ENCODE results near the gene IFNLR1. TPM values are rescaled to one million over a fixed set of nuclear protein-coding genes. Genes with fewer than 3 reads are reported as not detected.

The IFNLR1 gene
- total RNA-seq, 1 experiment from 2014 or later: 9.6 TPM

GRCh38 chr1:24117722-24118409 lies 69.2 kb downstream of the IFNLR1 start:
- Histone ChIP-seq H3K18ac (ENCODE audit: insufficient read length, low read depth, low read length) (no peak overlapping the region), H4K5ac (ENCODE audit: insufficient read length, low read depth, low read length) (no peak overlapping the region), H2BK12ac (ENCODE audit: insufficient read length, low read depth, low read length) (no peak overlapping the region), H4K20me1 (ENCODE audit: control insufficient read depth, insufficient read depth, insufficient read length) (no peaks in the 10 kb centered on the region), H3K27ac (ENCODE audit: insufficient read length, low read depth, low read length) (no peak overlapping the region), H2AFZ (ENCODE audit: low read length) (no peak overlapping the region), H3K9ac (ENCODE audit: extremely low read depth, insufficient read length, low read length) (no peak overlapping the region), H3T11ph (ENCODE audit: low read length) (no peak overlapping the region), H3K4me1 (ENCODE audit: insufficient read depth, low read length) (peaks cover 4% of the 10 kb centered on the region; the same call in 1 of the 2 replicates), H2BK120ac (ENCODE audit: low read depth, low read length, poor library complexity, severe bottlenecking) (no peak overlapping the region), H3K27me3 (ENCODE audit: insufficient read depth, low read length) (no peaks in the 10 kb centered on the region), H2BK15ac (ENCODE audit: low read depth, low read length) (no peak overlapping the region), H2AK5ac (ENCODE audit: insufficient read length, low read length) (no peak overlapping the region), H3K14ac (ENCODE audit: insufficient read depth, low read length) (no peak overlapping the region), H3K23me2 (ENCODE audit: insufficient read length, low read depth, low read length, poor library complexity, severe bottlenecking) (no peaks in the 10 kb centered on the region), H3K4ac (ENCODE audit: low read depth, low read length) (no peak overlapping the region), H3K9me3 (ENCODE audit: control insufficient read depth, low read depth, low read length) (no peaks in the 10 kb centered on the region), H4K91ac (ENCODE audit: insufficient read length, low read depth, low read length) (no peak overlapping the region), H3K56ac (ENCODE audit: insufficient read length, low read depth, low read length) (no peak overlapping the region), H2BK5ac (ENCODE audit: insufficient read length, low read length) (no peak overlapping the region), H3K79me2 (ENCODE audit: insufficient read depth, low read length) (no peaks in the 10 kb centered on the region), H3K79me1 (ENCODE audit: insufficient read depth, low read depth, low read length, poor library complexity, severe bottlenecking) (no peaks in the 10 kb centered on the region), H2BK20ac (ENCODE audit: low read depth, low read length, poor library complexity, severe bottlenecking) (no peak overlapping the region), H3K4me2 (ENCODE audit: insufficient read depth, insufficient read length, low read length) (no peak overlapping the region), H3K23ac (ENCODE audit: insufficient read length, low read depth, low read length) (no peak overlapping the region), H4K8ac (replicated peaks; ENCODE audit: insufficient read length, low read depth, low read length) (no peak overlapping the region)
- Mint-ChIP-seq H3K9me3 (no peaks in the 10 kb centered on the region), H3K27ac (no peak overlapping the region), H3K4me3 (no peak overlapping the region), H3K27me3 (ENCODE audit: low read depth) (peaks cover 3% of the 10 kb centered on the region), H3K36me3 (ENCODE audit: insufficient read depth in 1 of 3, low read depth in 3 of 3) (no peaks in the 10 kb centered on the region), H3K4me1 (peaks cover 24 to 27% of the 10 kb centered on the region in 2 experiments)
- no peak for DNase-seq
- TF ChIP-seq CTCF (conservative IDR thresholded peaks at IDR 0.05): no peak
- WGBS (ENCODE audit: extremely low coverage, insufficient read length, low lambda C conversion rate): no CpG with 5 or more reads among the region's 14 CpGs

Data from H9 (cell line).